GM19240 (cell line): ENCODE measurements around the gene SVIL.
"Not testable (repeated sequence)": the region's sequence is repeated elsewhere in the genome, so short reads cannot be mapped to it uniquely, and the experiment has no call there.

Experiments used
- DNase-seq: peaks from one replicate; pipeline ENCODE4 v3.0.0; 2011; ENCODE audit warnings: low spot score; ENCODE audit not compliant: insufficient read length

Gene SVIL

DNA sequence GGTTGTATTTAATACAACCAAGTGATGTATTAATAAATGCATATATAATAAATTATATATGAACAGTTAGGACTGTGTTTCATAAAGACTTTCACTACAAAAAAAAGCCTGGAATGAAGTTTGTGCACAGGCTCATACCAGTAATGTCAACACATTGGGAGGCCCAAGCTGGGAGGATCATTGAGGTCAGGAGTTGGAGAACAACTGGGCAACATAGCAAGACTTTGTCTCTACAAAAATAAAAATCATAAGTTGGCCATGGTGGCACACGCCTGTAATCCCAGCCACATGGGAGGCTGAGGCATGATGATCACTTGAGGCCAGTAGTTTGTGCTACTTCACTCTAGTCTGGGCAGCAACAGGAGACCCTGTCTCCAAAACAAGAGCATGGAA, 15.8 kb upstream of the SVIL start:
- DNase-seq: no peak

DNA sequence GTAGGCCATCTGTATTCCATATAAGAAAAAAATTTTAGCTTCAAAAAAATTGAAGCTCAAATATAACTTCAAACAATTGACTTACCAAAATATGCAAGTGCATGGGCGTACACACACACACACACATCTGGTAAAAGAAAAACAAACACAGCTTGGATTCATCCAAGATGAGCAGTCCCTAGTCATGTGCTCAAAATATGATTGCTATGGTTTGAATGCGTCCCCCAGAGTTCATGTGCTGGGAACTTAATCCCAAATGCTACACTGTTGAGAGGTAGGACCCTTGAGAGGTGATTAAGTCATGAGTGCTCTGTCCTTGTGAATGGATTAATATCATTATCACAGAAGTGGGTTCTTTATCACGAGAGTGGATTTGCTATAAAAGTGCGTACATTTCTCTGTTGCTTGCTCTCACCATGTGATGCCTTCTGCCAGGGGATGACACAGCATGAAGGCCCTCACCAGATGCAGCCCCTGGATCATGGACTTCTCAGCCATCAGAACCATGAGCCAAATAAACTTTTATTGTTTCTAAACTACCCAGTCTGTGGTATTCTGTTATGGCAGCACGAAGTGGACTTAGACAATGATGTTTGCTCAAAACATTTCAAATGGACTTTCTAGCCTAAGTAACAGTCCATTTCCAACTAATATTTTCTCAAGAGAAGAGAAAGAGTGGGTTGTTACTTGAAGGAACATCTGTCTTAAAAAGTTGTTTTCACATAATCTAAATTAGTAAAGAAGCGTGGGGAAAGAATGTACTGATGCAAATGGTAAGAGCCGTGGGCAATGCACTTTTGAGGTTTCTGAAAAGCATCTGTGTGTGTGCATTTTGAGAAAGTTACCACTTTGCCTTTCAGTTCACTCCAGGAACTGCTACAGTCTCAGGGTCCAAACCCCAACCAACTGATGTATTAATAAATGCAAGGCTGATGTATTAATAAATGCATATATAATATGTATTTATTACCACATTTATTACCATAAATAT, 15.1 kb upstream of the SVIL start:
- no peak for DNase-seq

DNA sequence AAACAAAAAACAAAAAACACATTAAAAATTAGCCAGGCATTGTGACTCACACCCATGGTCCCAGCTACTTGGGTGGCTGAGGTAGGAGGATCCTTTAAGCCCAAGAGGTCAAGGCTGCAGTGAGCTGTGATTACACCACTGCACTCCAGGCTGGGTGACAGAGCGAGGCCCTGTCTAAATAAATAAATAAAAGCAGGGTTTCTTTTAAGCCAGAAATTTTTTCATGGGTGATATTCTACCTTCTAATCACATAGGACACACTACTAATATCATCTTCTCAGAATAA, 14.2 kb upstream of the SVIL start:
- DNase-seq: no peak

DNA sequence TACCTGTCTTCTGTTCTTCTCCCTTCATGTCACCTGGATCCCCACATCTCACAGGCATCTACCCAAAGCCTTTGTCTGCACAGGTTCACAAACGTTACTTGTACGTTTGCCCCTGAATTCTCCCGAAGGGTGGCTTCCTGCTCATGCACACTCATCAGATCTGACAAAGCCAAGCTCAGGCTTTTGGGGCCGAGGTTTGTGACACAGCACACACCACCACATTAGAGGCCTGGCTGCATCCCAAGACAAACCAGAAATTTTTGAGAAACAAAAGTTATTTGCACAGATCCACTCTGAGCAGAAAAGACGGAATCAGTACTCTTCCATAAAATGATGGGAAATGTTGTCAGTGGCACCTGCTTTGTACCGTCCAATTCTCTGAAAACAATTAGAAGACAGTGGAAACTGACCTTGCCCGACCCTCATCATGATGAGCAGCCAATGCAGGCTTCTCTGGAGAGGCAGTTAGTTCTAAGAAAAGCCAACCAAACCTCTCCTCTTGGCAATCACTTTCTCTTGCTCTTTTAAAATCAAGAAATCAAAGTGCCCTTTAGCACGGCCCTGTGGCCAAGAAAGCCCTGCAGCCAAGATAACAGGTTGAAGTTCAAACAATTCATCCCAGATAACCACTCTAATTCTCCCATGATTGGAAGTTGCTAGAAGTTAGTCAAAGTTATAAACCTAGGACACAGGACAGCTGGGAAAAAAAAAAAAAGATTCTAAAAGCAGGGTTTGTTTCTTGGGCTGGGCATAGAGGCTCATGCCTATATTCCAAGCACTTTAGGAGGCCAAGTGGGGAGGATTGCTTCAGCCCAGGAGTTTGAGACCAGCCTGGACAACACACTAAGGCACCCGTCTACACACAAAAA, 13.6 kb upstream of the SVIL start:
- DNase-seq: no peak

DNA sequence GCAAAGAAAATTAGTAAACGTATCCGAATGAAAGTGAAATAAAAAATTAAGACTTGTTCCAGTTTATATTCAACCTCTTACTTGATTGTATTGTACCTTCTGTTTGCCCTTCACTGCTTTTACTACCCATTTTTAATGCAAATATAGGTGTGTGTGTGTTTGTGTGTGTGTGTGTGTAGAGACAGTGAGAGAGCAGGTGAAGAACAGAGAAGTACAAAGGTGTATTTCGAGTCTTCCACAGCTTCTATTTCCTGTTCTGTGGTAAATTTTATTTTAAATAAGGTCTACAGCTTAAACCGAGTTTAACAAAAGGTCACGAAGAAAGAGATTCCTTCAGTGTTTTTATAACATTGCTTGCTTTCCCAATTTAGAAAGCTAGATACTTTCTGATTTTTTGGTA, 12.7 kb upstream of the SVIL start:
- no peak for DNase-seq

GRCh38 chr10:29646960-29647461, 12.2 kb upstream of the SVIL start:
- DNase-seq: no peak

GRCh38 chr10:29646238-29646902, 11.6 kb upstream of the SVIL start:
- DNase-seq: no peak

- DNase-seq: no peak
These were observed 9.2 kb upstream of the SVIL start for GRCh38 chr10:29643771-29644501.

DNA sequence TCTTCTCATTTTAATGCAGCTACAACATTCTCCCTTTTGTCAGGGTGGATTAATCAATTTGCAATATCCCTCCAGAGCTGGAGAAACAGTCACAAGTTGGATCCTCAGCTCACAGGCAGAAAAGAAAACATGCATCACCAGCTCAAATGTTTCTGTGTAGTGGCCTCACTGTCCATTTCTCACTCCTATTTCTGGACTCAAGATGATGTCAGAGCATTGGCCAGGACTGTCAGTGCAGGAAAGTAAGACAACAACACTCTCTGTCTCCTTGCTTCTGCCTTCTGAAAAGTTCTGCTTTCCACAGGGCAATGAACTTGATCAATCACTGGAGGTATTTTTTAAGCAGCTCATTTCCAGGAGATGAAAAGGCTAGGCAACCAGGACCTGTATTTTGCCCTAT, 8.2 kb upstream of the SVIL start:
- no peak for DNase-seq

DNA sequence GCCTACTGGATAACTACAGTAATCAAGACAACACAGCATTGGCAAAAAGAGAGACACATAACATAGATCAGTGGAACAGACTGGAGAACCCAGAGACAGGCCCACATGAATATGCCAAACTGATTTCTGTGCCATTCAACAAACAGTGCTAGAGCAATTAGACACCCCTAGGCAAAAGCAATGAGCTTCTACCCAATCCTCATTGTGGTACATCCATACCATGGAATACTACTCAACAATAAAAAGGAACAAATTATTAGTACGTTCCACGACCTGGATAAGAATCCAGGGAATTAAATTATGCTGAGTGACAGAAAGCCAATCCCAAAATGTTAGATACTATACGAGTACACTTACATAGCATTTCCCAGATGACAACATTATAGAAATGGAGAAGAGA, 2.8 kb upstream of the SVIL start:
- no peak for DNase-seq

DNA sequence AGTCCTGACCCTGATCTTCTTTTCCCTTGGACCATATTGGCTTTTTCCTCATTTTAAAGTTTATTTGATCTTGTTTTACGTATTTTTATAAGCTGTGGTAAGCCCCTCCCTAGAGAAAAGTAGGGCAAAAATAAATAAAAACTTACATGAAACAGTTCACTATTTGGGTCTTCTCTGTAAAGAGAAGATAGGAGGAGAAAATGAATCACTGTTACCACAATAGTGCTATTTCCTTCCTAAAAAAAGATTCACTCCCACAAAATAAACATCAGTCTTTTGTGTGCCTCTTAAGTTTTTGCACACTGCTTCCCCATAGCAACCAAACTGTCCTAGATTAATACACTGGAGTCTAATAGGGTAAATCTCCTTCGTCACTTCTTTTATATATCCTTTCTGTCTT, 1.4 kb upstream of the SVIL start:
- no peak for DNase-seq

DNA sequence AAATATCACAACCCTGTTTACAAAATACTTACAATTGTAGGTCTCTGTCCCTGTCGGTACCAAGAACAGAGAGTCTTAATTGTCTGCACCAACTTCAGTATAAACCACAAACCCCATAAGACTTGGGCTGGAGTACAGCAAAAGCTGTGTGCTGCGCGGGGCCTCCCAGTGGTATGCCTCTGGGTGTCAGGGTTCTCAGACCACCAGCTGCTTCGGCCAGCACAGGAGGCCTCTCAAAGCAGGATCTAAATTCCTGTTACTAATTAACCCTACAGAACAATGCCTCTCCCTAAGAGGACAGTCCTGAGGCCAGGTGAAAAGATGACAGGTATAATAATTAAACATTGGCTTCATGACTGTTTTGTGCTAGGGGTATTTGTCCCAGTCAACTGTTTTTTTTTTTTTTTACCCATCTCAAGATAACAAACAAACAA, 957 bp upstream of the SVIL start:
- DNase-seq: no peak

- no peak for DNase-seq
These were observed 666 bp downstream of the SVIL start for GRCh38 chr10:29634105-29634504.

DNA sequence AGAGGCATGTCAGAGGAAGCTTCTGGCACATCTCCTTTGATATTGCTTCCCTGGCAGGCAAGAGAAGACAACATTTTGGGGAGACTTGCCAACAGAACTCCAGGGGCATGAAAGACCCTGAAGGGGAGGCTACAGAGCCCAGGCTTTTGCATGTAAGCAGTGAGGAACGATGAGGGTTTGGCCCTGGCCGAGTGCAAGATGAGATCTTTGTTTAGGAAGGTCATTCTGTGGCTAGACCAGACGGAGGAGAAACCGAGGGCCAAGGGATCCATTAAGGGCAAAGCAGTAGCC, 3.8 kb downstream of the SVIL start:
- DNase-seq: no peak

GRCh38 chr10:29630205-29631048, 4.3 kb downstream of the SVIL start:
- DNase-seq: no peak

DNA sequence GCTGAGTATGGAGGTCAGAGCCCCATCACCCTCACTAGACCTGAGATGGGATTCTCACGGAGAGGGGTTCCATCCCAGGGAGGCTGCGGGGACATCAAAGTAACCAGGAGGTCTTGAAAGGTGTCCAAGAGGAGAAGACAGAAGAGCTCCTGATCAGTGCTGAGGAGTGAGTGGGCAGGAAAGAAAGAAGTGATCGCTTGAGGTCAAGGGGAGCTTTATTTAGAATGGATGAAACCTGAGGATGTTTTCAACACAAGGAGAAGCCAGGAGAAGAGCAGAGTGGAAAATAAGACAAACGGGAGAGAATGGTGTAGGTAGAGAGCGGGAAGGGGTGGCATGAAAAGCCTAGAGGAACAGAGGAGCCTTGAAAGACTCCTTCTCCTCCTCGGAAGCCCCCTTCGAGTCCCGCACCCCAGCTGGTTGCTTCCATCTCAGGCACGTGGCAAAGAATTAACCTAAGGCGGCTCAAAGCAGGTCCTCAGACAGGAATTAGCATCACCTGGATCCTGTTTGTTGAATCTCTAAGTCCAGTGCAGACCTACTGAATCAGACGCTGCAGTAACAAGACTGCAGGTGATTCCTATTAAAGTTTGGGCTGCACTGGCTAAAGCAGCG, 5.8 kb downstream of the SVIL start:
- no peak for DNase-seq

GRCh38 chr10:29628311-29628710, 6.5 kb downstream of the SVIL start:
- no peak for DNase-seq

GRCh38 chr10:29627201-29628132, 7.3 kb downstream of the SVIL start:
- DNase-seq: no peak

GRCh38 chr10:29624357-29624756, 10.4 kb downstream of the SVIL start:
- DNase-seq: not testable (repeated sequence)
